ENCODE data around the gene DLL4. TPM values are rescaled to one million over a fixed set of nuclear protein-coding genes. Genes with fewer than 3 reads are reported as not detected.

The DLL4 gene
- total and polyA plus RNA-seq, 10 of the 15 experiments (the other 5 are each of a cell fraction or from before 2014, with no cell fraction given) = 0.04 to 0.16 (median 0.09) TPM; not detected in 6

GRCh38 chr15:40964634-40965033 lies 35.5 kb downstream of the DLL4 start (continued):
- TF ChIP-seq E2F4 (IDR thresholded peaks at IDR 0.05; ENCODE audit: low read depth, low read length) = no peak
- TF ChIP-seq PAX5 (IDR thresholded peaks at IDR 0.05; ENCODE audit: borderline replicate concordance, low read depth, low read length) = no peak
- no peak for TF ChIP-seq NFXL1 (IDR thresholded peaks at IDR 0.05; ENCODE audit: borderline replicate concordance)

DNA sequence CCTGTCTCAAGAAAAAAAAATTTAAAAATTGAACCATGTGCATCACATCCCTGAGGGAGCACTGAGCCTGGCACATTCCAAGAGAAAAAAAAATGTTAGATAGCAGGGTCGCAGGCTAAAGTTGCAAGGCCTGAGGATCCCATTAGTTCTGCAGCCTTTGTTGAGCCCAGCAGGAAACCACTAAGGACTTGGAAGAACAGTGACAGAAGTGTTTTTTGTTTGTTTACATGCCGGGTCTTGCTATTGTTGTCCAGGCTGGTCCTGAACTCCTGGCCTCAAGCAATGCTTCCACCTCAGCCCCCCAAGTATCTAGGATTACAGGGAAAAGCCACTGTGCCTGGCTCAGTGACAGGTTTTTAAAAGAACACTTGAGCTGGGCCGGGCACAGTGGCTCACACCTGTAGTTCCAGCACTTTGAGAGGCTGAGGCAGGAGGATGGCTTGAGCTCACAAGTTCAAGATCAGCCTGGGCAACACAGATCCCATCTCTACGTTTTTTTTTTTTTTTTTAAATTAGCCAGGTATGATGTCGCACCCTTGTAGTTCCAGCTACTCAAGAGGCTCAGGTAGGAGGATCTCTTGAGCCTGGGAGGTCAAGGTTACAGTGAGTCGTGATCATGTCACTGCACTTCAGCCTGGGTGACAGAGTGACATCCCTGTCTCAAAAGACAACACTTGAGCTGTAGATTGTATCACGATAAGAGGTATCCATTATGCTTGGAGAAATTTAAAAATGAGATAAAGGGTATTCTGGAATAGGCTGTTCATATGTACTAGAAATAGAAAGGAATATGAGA lies 39.3 kb downstream of the DLL4 start:
- H3K4me1 ChIP-seq (ENCODE audit: control insufficient read depth, insufficient read depth, low read length) = no peaks in the 10 kb centered on the region
- no peaks in the 10 kb centered on the region for H3K9me3 ChIP-seq (replicated peaks; ENCODE audit: control insufficient read depth, insufficient read depth, low read length)
- ChIA-PET CTCF (no interaction called here), SMC1A (ENCODE audit: uncharacterized antibody, unreplicated experiment) (interaction anchor here (0.5 to 1.7 kb wide), 2 partner anchors 39 to 64 kb away, joined by 3 to 4 read pairs; no protein-coding TSS in a partner anchor), POLR2A (interaction anchor here (0.6 kb wide), 1 partner anchor 243 kb away, joined by 3 read pairs; no protein-coding TSS in a partner anchor), RAD21 (ENCODE audit: unreplicated experiment) (no interaction called here)
- no peak overlapping the region for H3K4me3 ChIP-seq
- FAIRE-seq (no peak), DNase-seq (ENCODE audit: low read depth, low spot score) (no peak), ATAC-seq (no peak)
- H3K27ac ChIP-seq (ENCODE audit: control insufficient read depth, insufficient read depth) = no peak overlapping the region
- no peaks in the 10 kb centered on the region; a peak in 1 of 4 replicates for H3K27me3 ChIP-seq (replicated peaks in 1 of 2; ENCODE audit: control insufficient read depth in 2 of 2, insufficient read depth in 2 of 2, low read length in 1 of 2)
- H3K79me2 ChIP-seq (ENCODE audit: control insufficient read depth, insufficient read depth, low read length) = no peaks in the 10 kb centered on the region
- 42% methylated on average over 6 of the region's 7 CpGs for WGBS (ENCODE audit: insufficient coverage, insufficient replicate concordance, low lambda C conversion rate, missing lambda C conversion rate)
- intact Hi-C loops (cut with micrococcal nuclease; ENCODE audit: unreplicated experiment) (no loop called here), in situ Hi-C loops (cut with MboI) (no loop called here)
- no TSS peak for BruUV-seq (replicated peaks)
- H2AFZ ChIP-seq (ENCODE audit: control insufficient read depth, low read depth, low read length) = no peak overlapping the region
- H3K4me2 ChIP-seq (ENCODE audit: control insufficient read depth, insufficient read depth) = no peak overlapping the region
- no peaks in the 10 kb centered on the region for H4K20me1 ChIP-seq (ENCODE audit: control insufficient read depth, insufficient read depth)
- H3K36me3 ChIP-seq (ENCODE audit: control insufficient read depth in 2 of 2, insufficient read depth in 2 of 2, low read length in 1 of 2) = no peaks in the 10 kb centered on the region
- no peak overlapping the region for H3K9ac ChIP-seq (ENCODE audit: control insufficient read depth, insufficient read depth, low read length)
- TF ChIP-seq SUZ12 (IDR thresholded peaks at IDR 0.05; ENCODE audit: unreplicated experiment) (no peak), NBN (IDR thresholded peaks at IDR 0.05) (no peak), NFIC (IDR thresholded peaks at IDR 0.05; ENCODE audit: low read depth, low read length) (no peak), PML (IDR thresholded peaks at IDR 0.05; ENCODE audit: low read length) (no peak), SP1 (IDR thresholded peaks at IDR 0.05; ENCODE audit: low read depth, low read length) (no peak), BACH1 (IDR thresholded peaks at IDR 0.05; ENCODE audit: borderline replicate concordance) (no peak), PAX5 (IDR thresholded peaks at IDR 0.05; ENCODE audit: borderline replicate concordance, low read depth, low read length) (no peak), SMAD5 (IDR thresholded peaks at IDR 0.05; ENCODE audit: low read depth) (no peak), BCLAF1 (IDR thresholded peaks at IDR 0.05) (no peak), ZBTB11 (CRISPR knock-in tag; IDR thresholded peaks at IDR 0.05) (no peak)
- TF ChIP-seq, protein P1, sequence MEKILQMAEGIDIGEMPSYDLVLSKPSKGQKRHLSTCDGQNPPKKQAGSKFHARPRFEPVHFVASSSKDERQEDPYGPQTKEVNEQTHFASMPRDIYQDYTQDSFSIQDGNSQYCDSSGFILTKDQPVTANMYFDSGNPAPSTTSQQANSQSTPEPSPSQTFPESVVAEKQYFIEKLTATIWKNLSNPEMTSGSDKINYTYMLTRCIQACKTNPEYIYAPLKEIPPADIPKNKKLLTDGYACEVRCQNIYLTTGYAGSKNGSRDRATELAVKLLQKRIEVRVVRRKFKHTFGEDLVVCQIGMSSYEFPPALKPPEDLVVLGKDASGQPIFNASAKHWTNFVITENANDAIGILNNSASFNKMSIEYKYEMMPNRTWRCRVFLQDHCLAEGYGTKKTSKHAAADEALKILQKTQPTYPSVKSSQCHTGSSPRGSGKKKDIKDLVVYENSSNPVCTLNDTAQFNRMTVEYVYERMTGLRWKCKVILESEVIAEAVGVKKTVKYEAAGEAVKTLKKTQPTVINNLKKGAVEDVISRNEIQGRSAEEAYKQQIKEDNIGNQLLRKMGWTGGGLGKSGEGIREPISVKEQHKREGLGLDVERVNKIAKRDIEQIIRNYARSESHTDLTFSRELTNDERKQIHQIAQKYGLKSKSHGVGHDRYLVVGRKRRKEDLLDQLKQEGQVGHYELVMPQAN (conservative IDR thresholded peaks at IDR 0.05) = no peak

All from GM12878 (cell line).